HS-5 (cell line): Measurements from ENCODE around the gene EPHA4.

Experiments
- DNase-seq: peaks from one replicate; pipeline ENCODE4 v3.0.0-alpha.2; 2012; ENCODE audit warnings: low read depth

EPHA4 gene

GRCh38 chr2:221572219-221572820 is at the start of gene EPHA4:
EPHA4 (minus strand) TSS chr2:221572304; CDS start chr2:221572248, 56 bp downstream.
- peak; percentile 65 for DNase-seq

DNA sequence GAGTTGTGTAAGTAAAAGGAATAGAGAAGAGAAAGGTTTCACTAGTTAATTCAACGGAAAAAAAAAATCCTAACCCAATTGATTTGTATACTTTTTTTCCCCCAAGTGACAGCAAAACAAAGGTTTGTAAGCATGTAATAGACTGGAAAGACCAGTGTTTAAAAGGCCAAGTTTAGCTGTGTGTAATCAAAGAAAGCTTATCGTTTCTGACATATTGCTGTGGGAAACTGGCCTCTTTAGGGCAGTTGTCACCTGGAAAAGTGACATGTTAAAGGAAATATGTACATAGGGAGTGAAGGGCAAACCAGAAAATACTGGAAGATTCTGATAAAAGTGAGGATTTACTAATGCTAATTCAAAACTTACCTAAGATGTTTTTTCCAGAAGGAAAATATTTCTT is 45.9 kb upstream of the EPHA4 start:
- DNase-seq = no peak

DNA sequence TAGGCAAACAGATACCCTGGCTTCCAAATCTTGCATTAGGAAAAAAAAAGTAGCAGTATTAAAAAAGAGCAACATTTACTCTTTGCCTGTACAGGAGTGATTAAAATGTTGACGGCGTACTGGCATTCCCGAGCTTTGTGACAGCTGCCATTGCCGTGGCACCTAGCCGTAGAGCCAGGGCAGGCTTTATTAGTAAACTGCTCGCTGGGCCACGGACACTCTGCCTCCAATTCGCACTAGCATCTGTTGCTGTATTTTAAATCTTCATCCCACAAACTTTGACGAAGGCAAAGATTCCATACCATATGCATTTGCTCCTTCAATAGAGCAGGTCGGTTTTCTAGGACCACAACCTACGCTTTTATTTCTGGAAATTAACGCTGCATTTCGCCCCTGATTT is 44.5 kb upstream of the EPHA4 start:
- no peak for DNase-seq

GRCh38 chr2:221614274-221614673 is 42.2 kb upstream of the EPHA4 start:
- DNase-seq = no peak

DNA sequence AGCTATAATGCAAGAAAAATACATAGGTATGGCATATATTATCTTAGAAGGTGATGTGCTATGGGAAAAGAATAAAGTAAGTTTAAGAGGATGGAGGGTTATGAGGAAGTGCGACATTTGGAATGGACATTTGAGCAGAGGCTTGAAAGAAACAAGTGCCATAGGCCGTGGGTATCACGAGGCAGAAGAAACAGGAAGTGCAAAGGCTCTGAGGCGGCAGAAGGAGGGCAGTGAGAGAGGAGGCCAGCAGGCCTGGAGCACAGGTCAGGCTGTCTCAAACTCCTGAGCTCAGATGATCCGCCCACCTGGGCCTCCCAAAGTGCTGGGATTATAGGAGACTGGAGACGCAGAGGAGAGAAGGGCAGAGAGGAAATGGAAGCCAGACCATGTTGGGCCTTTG is 40.7 kb upstream of the EPHA4 start:
- DNase-seq = no peak

DNA sequence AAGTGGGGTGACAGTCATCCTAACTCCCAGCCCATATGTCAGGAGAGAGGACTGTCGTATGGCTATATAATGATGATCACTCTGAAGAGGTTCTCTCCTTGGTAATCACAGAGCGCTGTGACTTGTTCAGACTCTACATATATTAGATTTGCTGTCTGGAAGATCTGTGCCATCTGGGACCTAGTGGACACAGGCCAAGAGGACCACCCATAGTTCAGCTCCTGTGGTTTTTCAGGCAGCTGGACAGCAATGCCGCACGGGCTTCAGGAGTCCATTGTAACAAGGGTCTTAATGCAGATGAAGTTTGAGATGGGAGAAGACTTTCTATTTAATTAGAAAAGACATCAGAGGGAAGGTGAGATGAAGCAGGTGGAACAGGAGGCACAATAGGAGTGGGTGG is 40.1 kb upstream of the EPHA4 start:
- no peak for DNase-seq

- no peak for DNase-seq
These were observed 38.6 kb upstream of the EPHA4 start for GRCh38 chr2:221610675-221611074.

GRCh38 chr2:221610255-221610654 is 38.2 kb upstream of the EPHA4 start:
- no peak for DNase-seq

DNA sequence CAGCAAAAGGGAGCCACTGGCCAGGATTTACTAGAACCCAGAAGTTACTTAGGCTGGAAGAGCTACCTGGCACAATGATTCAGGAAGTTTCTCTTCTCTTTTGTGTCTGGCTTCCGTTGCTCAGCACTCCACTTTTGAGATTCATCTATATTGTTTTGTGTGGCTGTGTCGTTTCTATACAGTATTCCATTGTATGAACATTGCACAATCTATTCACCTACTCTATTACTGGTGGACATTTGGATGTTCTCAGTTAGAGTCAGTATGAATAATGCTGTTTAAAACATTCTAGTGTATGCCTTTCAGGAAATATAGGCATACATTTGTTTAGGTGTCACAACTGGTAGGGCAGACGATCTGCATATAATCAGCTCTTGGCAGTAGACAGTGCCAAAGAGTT is 36.3 kb upstream of the EPHA4 start:
- DNase-seq = no peak

DNA sequence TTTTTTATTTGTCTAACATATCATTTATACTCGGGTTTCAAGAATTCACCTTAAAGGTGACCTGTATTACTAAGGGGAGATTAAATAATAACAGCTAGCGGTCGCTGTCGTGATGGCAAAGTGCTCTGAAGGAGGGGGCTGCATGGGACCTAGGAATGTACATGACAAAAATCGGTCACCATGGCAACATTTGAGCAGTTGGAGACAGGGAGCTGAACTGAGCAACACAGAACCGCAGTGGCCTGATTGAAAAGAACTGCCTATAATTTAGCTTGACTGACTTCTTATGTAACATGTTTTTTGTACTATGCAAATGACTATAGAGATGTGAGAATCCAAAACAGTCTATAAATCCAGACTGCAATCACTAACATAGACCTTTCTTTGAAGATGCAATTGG is 34.3 kb upstream of the EPHA4 start:
- no peak for DNase-seq

DNA sequence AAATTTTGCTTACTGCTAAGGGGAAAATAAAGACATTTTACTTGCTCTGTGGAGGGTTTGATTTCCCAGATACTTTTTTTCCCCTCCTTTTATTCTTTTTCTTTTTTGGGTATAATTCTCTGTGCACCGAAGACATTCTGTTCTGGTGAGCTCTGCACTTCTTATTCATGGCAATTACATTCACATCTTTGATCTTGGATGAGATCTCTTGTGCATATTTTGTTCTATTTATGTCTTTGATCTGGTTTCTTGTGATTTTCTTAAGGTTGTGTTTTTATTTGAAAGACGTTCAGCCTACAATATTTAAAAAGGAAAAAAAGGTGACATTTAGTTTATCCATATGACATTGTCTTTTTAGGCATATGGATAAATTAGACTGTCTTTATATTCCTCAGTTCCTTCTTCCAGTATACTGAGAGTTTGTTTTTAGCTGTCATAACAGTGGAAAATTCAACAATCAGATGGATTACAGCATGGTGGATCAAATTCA is 33.7 kb upstream of the EPHA4 start:
- DNase-seq = no peak

DNA sequence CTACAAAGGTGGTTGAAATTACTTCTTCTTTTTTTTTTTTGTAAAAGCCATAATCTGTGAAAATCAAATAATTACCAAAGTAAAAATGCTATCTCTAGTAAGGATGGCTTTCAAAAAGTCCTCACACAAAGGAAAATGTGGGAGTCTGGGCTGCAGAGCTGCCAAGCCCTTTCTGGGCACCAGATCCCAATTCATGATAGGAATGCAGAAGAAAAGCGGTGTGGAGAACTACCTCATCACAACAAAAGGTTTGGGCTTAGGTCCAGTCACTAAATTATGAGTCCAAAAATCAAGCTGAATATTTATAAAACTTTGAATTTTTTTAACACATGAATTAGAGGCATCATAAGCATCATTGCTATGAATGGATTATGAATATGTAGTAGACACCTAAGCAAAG is 30.8 kb upstream of the EPHA4 start:
- no peak for DNase-seq

GRCh38 chr2:221601376-221601775 is 29.3 kb upstream of the EPHA4 start:
- no peak for DNase-seq

- DNase-seq = no peak
These were observed 28.3 kb upstream of the EPHA4 start for GRCh38 chr2:221600388-221600787.

DNA sequence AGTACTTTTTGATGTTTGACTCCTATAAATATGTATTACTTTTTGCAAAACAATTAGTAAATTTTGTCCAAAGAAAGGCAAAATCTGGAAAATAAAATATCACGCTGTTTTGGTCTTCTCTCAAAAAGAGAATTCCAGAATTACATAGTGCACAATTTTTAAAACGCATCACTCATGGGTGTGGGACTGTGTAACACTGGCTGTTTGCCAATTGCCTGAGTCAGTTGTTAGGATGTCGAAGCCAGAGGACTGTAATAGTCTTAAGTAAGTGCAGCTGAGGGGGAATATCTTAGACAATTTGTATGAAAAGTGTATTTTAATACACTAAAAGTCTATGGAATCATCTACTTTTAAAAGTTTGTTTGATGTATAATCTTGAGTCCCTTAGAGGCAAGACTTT is 24.1 kb upstream of the EPHA4 start:
- peak; percentile 72 for DNase-seq

GRCh38 chr2:221590861-221591365 is 18.8 kb upstream of the EPHA4 start:
- no peak for DNase-seq

DNA sequence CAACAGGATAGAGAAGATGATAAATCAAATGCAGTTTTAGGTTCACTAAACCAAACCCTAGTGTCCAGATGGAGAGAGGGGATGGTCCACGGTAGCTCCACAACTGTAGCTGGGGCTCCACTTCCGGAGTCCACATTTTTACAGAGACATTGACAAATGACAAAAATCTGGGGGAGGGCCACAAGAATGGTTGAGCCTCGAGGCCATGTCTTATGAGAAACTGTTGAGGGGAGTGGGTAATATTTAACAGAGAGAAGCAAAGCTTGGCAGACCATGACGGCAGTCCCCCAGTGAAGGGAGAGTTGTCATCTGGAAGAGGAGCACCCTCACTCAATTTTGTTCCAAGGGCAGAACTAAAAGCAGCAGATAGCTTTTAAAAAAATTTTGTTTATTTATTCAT is 17.6 kb upstream of the EPHA4 start:
- no peak for DNase-seq

- no peak for DNase-seq
These were observed 16.3 kb upstream of the EPHA4 start for GRCh38 chr2:221588306-221588985.

- DNase-seq = no peak
These were observed 9.9 kb upstream of the EPHA4 start for GRCh38 chr2:221581986-221582385.

DNA sequence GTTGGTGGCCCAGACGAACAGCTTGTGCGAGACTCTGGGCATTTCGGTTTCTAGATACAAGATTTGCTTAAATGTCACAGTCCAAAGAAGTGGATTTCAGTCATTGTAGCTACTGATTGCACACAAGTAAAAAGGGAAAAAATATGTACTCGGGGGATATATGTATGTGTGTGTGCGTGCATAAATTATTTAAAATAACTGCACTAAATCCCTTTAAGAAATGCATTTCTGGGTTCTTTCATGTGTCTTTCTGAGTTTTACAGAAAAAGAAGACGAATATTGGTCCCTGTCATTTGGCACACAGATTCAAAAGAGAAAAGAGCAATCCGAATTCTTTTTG is 2.1 kb upstream of the EPHA4 start:
- DNase-seq = no peak

DNA sequence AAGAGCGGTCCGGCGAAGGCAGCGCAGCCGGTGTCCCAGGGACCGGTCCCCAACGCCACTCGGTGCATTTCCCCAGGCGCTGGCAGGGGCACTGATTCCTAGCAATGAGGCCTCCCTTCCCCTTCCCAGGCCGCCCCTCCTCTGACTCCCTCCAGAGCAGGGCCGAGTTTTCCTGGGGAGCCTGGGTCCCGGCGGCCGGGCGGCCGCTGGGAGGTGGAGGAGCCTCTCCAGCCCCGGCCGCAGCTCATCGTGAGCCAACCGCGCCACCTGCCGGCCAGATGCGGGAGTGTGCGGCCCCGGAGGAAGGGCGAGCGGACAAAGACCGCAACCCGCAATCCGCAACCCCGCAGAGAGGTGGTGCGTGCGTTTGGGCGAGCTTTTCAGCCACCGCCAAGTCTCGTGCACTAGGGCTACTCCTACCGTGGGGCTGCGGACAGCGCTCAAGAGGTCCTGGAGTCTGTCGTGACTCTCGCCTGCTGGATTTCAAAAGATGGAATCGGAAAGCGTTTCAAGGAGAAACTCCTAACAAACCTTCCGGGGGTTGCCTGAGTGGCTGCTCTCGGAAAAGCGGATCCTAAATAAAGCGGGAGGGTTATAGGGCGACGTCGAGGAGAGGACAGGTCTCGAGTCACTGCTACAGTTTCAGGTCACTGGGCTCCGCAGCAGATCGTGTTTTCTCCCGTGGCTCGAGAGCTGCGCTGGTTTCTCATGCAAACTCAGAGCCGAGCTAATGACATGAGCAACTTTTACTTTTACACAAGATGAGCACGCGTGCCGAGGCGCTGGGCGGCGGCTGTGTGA is 1.5 kb upstream of the EPHA4 start:
- peak; percentile 44 for DNase-seq

GRCh38 chr2:221572821-221573429 is 821 bp upstream of the EPHA4 start:
- no peak for DNase-seq
